ENCODE measurements around the gene TMEM131L.

TMEM131L gene

DNA sequence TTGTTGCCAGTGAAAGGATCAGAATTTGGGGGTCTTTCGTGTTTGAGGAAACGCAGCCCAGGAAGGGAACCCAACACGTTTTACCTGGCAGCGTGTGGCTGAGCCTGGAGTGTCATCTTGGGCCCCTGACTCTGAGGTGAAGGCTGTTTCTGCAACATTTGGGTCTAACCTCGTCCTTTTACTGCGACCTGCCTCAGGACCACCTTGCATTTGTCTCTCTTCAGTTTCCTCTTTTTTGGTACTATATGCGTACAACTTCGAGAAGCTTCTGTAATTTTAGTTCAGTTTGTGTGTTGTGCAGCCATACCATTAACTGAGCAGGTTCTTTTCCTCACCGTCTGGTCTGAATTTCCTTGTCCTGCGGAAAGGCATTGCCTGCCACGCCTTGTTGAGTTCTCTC, 61.5 kb downstream of the TMEM131L start:
- Histone ChIP-seq H3K4me3 (replicated peaks; ENCODE audit: low read depth, low read length) (no peak overlapping the region; the same call in 1 of the 2 replicates), H3K27me3 (replicated peaks; ENCODE audit: control insufficient read depth, insufficient read depth, low read length) (no peaks in the 10 kb centered on the region), H3K36me3 (ENCODE audit: control insufficient read depth, insufficient read depth, low read length) (peaks cover 1% of the 10 kb centered on the region)
- TF ChIP-seq, protein P1, sequence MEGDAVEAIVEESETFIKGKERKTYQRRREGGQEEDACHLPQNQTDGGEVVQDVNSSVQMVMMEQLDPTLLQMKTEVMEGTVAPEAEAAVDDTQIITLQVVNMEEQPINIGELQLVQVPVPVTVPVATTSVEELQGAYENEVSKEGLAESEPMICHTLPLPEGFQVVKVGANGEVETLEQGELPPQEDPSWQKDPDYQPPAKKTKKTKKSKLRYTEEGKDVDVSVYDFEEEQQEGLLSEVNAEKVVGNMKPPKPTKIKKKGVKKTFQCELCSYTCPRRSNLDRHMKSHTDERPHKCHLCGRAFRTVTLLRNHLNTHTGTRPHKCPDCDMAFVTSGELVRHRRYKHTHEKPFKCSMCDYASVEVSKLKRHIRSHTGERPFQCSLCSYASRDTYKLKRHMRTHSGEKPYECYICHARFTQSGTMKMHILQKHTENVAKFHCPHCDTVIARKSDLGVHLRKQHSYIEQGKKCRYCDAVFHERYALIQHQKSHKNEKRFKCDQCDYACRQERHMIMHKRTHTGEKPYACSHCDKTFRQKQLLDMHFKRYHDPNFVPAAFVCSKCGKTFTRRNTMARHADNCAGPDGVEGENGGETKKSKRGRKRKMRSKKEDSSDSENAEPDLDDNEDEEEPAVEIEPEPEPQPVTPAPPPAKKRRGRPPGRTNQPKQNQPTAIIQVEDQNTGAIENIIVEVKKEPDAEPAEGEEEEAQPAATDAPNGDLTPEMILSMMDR (IDR thresholded peaks at IDR 0.05; ENCODE audit: insufficient read depth, low read length, poor library complexity, severe bottlenecking), result no peak
- DNase-seq (ENCODE audit: extremely low read depth, insufficient read length), result no peak

DNA sequence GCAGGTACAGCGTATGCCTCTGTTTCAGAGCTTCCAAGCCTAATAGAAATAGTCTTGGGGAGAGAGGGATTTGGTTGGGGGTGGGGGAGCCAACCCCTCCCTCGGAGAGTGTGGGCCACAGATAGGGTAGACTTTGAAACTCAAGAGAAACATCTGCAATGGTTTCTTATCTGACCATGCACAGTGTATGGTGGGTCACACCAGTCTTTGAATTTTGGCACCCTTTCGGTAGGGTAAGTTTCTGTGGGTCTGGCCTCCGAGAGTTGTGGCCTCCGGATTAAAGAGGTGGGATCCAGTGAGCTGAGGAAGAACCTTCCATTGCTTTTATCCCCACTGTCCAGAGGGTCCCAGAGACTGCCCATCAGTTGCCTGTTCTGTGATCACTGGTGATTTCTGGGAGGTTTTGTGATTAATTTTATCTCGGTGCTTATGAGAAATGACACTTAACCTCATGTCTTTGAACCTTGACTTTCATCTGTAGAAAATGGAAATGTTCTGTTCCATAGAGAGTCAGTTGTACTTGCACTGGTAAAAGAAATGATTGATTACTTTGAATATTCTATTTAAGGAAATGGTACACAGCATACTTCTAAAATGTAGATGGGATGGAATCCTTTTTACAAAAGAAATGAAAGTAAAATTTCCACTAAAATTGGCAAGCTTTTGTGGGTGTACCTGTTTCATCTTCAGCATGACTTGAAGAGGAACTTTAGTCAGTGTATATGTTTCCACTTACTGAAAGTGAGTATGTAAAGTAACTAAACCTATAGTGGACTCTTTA, 62.7 kb downstream of the TMEM131L start:
- Histone ChIP-seq H3K27me3 (replicated peaks; ENCODE audit: control insufficient read depth, insufficient read depth, low read length) (no peaks in the 10 kb centered on the region), H3K4me3 (replicated peaks; ENCODE audit: low read depth, low read length) (peak overlapping the region; percentile 44), H3K36me3 (ENCODE audit: control insufficient read depth, insufficient read depth, low read length) (peaks cover 1% of the 10 kb centered on the region)
- TF ChIP-seq, protein P1 (IDR thresholded peaks at IDR 0.05; ENCODE audit: insufficient read depth, low read length, poor library complexity, severe bottlenecking), result no peak
- no peak for DNase-seq (ENCODE audit: extremely low read depth, insufficient read length)

DNA sequence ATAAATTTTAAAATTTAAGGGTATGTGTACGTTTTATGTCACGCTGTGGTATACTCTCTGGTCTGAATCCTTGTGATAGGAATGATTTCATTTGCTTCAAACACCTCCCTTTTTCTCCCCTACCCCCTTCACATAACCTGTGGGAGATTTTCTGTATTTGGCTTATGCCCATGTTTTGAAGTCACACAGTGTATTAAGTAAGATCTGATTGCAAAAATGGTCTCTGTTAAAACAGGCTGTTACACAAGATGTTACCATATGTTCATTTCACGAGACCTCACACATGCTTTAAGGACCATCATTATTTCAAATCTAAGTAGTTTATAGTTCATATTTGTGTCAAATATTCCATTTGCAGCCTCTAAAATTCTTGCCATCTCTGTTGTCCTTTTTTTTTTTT, 63.5 kb downstream of the TMEM131L start:
- Histone ChIP-seq H3K4me3 (replicated peaks; ENCODE audit: low read depth, low read length) (peak overlapping the region; percentile 26), H3K36me3 (ENCODE audit: control insufficient read depth, insufficient read depth, low read length) (peaks cover 1% of the 10 kb centered on the region), H3K27me3 (replicated peaks; ENCODE audit: control insufficient read depth, insufficient read depth, low read length) (no peaks in the 10 kb centered on the region)
- no peak for DNase-seq (ENCODE audit: extremely low read depth, insufficient read length)
- TF ChIP-seq, protein P1 (IDR thresholded peaks at IDR 0.05; ENCODE audit: insufficient read depth, low read length, poor library complexity, severe bottlenecking), result no peak

DNA sequence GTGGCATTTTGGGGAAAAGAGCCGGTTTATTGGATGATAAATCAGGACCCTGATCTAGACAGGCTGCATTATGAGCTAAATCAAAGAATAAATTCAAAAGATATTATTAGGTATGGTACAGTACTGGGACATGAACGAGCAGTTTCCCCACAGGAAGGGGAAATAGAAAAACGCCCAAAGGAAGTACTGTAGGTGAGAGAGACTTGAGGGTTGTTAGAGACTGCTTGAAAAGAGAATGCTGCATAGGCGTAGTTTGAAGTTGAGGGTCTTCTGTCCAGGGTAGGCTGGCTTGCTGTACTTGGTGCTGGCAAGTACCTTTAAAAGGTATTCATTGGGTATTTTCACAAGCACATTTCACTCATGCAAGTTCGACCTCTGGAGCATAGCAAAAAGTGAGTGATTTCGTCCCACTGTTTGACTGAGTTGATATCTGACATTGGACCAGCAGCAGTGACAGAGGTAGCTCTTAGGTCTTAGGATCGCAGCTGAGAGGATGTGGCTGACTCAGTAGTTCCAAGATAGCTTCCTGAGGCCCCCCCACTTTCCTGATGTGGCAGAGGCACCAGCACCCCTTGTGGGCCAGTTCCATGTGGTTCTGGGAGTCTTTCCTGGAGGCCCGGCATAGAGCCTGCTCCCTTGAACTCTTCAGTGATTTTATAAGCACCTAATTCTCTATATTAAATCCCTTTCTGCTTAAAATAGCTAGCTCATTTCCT, 64.3 kb downstream of the TMEM131L start:
- no peak for DNase-seq (ENCODE audit: extremely low read depth, insufficient read length)
- TF ChIP-seq, protein P1 (IDR thresholded peaks at IDR 0.05; ENCODE audit: insufficient read depth, low read length, poor library complexity, severe bottlenecking), result no peak
- peaks cover 1% of the 10 kb centered on the region for H3K36me3 ChIP-seq (ENCODE audit: control insufficient read depth, insufficient read depth, low read length)
- H3K27me3 ChIP-seq (replicated peaks; ENCODE audit: control insufficient read depth, insufficient read depth, low read length), result no peaks in the 10 kb centered on the region
- peak overlapping the region; percentile 13; the same call in 1 of the 2 replicates for H3K4me3 ChIP-seq (replicated peaks; ENCODE audit: low read depth, low read length)

DNA sequence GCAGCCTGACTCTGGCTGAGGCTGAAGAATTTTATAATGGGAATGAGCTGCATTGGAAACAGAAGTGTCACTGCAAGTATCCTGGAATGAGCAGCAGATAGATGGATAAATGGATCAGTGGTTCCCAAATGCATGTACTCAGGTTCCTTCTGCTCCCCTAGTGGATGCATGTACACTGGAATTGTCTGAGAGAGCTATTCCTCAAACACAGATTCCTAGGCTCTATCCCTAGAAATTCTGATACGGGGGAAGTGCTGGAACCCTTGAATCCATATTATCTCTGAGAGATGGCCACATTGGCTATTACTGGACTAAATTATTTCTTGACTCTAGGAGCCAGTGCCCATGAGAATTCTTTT, 64.8 kb downstream of the TMEM131L start:
- TF ChIP-seq, protein P1 (IDR thresholded peaks at IDR 0.05; ENCODE audit: insufficient read depth, low read length, poor library complexity, severe bottlenecking), result peak; percentile 7
- Histone ChIP-seq H3K4me3 (replicated peaks; ENCODE audit: low read depth, low read length) (no peak overlapping the region), H3K36me3 (ENCODE audit: control insufficient read depth, insufficient read depth, low read length) (peaks cover 1% of the 10 kb centered on the region), H3K27me3 (replicated peaks; ENCODE audit: control insufficient read depth, insufficient read depth, low read length) (no peaks in the 10 kb centered on the region)
- DNase-seq (ENCODE audit: extremely low read depth, insufficient read length), result no peak
